Liver (tissue), 3 donors: ENCODE data around the gene CCDC200.

Experiments
- EGR1 ChIP-seq, 2 donors: IDR thresholded peaks; 2 replicates each; pipeline ENCODE4 v1.6.1; 2016 to 2018; ENCODE audit warnings: antibody characterized with exemption in 2 of 2, low read depth in 2 of 2
- GABPA ChIP-seq, 2 donors: IDR thresholded peaks in 1 of 2; conservative IDR thresholded peaks in 1 of 2; 2 replicates each; pipeline ENCODE4 v1.6.1; 2016; ENCODE audit warnings: antibody characterized with exemption in 2 of 2, mild to moderate bottlenecking in 1 of 2, moderate library complexity in 1 of 2
- JUND ChIP-seq, 2 donors: IDR thresholded peaks; 2 replicates each; pipeline ENCODE4 v1.6.1; 2016; ENCODE audit warnings: antibody characterized with exemption in 2 of 2
- RAD21 ChIP-seq, 2 donors: IDR thresholded peaks; 2 replicates each; pipeline ENCODE4 v1.6.1; 2016; ENCODE audit warnings: antibody characterized with exemption in 2 of 2, mild to moderate bottlenecking in 2 of 2
- TAF1 ChIP-seq: conservative IDR thresholded peaks from 2 replicates; pipeline ENCODE4 v1.6.1; 2016; ENCODE audit warnings: antibody characterized with exemption, mild to moderate bottlenecking
- YY1 ChIP-seq: IDR thresholded peaks from 2 replicates; pipeline ENCODE4 v1.6.1; 2016; ENCODE audit warnings: antibody characterized with exemption, mild to moderate bottlenecking
- TF ChIP-seq, protein P1 (sequence below): fragments of 150-350 bp; IDR thresholded peaks from 2 replicates; pipeline ENCODE4 v1.5.1; 2017; ENCODE audit warnings: improper control_type of control experiment, low read depth, low read length; ENCODE audit not compliant: missing input control
- TF ChIP-seq, protein P2 (sequence below): IDR thresholded peaks from 2 replicates; pipeline ENCODE4 v1.6.1; 2016; ENCODE audit warnings: antibody characterized with exemption, mild to moderate bottlenecking
- TF ChIP-seq, protein P3 (sequence below): IDR thresholded peaks from 2 replicates; pipeline ENCODE4 v1.6.1; 2016; ENCODE audit warnings: antibody characterized with exemption
- TF ChIP-seq, protein P4 (sequence below): IDR thresholded peaks from 2 replicates; pipeline ENCODE4 v1.6.1; 2016; ENCODE audit warnings: antibody characterized with exemption
- TF ChIP-seq, protein P5 (sequence below): IDR thresholded peaks from 2 replicates; pipeline ENCODE4 v1.6.1; 2016; ENCODE audit warnings: antibody characterized with exemption
- donor health status: healthy.
- donor health status: healthy.

DNA sequence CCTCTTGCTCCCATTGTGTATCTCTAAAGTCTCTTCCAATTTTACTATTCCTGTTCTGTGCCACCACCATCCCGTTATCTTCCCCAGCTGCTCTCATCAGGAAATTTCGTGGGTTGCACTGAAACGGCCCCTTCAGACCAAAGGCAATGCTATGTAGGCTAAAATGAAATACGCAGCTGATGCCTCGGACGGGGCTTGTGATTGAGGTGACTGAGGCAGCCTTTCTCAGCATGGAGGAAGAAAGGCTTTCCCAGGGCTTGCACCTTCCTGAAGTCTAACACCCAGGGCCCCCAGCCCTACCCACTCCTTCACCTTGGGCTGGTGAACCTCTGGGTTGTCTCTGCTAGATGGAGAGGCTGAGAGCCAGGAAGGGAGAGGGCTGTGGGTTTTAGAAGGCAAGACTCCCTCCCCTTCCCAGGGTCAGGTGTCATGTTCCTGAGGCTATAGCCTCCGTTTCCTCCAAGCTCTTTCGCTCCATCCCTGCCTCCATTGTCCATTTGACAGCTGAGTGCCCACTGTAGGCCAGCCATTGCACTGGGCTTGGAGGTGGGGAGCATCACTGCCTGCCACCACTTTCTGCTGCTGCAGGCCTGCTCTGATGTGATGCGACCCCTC is 7.8 kb downstream of the CCDC200 start:
- TF ChIP-seq, protein P1, sequence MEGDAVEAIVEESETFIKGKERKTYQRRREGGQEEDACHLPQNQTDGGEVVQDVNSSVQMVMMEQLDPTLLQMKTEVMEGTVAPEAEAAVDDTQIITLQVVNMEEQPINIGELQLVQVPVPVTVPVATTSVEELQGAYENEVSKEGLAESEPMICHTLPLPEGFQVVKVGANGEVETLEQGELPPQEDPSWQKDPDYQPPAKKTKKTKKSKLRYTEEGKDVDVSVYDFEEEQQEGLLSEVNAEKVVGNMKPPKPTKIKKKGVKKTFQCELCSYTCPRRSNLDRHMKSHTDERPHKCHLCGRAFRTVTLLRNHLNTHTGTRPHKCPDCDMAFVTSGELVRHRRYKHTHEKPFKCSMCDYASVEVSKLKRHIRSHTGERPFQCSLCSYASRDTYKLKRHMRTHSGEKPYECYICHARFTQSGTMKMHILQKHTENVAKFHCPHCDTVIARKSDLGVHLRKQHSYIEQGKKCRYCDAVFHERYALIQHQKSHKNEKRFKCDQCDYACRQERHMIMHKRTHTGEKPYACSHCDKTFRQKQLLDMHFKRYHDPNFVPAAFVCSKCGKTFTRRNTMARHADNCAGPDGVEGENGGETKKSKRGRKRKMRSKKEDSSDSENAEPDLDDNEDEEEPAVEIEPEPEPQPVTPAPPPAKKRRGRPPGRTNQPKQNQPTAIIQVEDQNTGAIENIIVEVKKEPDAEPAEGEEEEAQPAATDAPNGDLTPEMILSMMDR = no peak
- no peak for TF ChIP-seq EGR1 (IDR thresholded peaks at IDR 0.05; ENCODE audit: low read depth in 2 of 2)
- TF ChIP-seq RAD21 (IDR thresholded peaks at IDR 0.05) = no peak
- no peak for TF ChIP-seq YY1
- TF ChIP-seq, protein P2, sequence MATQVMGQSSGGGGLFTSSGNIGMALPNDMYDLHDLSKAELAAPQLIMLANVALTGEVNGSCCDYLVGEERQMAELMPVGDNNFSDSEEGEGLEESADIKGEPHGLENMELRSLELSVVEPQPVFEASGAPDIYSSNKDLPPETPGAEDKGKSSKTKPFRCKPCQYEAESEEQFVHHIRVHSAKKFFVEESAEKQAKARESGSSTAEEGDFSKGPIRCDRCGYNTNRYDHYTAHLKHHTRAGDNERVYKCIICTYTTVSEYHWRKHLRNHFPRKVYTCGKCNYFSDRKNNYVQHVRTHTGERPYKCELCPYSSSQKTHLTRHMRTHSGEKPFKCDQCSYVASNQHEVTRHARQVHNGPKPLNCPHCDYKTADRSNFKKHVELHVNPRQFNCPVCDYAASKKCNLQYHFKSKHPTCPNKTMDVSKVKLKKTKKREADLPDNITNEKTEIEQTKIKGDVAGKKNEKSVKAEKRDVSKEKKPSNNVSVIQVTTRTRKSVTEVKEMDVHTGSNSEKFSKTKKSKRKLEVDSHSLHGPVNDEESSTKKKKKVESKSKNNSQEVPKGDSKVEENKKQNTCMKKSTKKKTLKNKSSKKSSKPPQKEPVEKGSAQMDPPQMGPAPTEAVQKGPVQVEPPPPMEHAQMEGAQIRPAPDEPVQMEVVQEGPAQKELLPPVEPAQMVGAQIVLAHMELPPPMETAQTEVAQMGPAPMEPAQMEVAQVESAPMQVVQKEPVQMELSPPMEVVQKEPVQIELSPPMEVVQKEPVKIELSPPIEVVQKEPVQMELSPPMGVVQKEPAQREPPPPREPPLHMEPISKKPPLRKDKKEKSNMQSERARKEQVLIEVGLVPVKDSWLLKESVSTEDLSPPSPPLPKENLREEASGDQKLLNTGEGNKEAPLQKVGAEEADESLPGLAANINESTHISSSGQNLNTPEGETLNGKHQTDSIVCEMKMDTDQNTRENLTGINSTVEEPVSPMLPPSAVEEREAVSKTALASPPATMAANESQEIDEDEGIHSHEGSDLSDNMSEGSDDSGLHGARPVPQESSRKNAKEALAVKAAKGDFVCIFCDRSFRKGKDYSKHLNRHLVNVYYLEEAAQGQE = no peak
- TF ChIP-seq GABPA (IDR thresholded peaks at IDR 0.05 in 1 of 2, conservative IDR thresholded peaks at IDR 0.05 in 1 of 2) = no peak
- no peak for TF ChIP-seq JUND (IDR thresholded peaks at IDR 0.05)
- TF ChIP-seq, protein P3, sequence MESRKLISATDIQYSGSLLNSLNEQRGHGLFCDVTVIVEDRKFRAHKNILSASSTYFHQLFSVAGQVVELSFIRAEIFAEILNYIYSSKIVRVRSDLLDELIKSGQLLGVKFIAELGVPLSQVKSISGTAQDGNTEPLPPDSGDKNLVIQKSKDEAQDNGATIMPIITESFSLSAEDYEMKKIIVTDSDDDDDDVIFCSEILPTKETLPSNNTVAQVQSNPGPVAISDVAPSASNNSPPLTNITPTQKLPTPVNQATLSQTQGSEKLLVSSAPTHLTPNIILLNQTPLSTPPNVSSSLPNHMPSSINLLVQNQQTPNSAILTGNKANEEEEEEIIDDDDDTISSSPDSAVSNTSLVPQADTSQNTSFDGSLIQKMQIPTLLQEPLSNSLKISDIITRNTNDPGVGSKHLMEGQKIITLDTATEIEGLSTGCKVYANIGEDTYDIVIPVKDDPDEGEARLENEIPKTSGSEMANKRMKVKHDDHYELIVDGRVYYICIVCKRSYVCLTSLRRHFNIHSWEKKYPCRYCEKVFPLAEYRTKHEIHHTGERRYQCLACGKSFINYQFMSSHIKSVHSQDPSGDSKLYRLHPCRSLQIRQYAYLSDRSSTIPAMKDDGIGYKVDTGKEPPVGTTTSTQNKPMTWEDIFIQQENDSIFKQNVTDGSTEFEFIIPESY = no peak
- TF ChIP-seq, protein P4, sequence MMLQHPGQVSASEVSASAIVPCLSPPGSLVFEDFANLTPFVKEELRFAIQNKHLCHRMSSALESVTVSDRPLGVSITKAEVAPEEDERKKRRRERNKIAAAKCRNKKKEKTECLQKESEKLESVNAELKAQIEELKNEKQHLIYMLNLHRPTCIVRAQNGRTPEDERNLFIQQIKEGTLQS = no peak
- TF ChIP-seq, protein P5, sequence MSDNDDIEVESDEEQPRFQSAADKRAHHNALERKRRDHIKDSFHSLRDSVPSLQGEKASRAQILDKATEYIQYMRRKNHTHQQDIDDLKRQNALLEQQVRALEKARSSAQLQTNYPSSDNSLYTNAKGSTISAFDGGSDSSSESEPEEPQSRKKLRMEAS = no peak
- TF ChIP-seq TAF1 = no peak
